ENCODE results near the gene AFDN.

AFDN gene

GRCh38 chr6:167798453-167798852 lies 28.3 kb upstream of the AFDN start:
- ATAC-seq (ENCODE audit: low read depth) = no peak
- Histone ChIP-seq H3K9me3 (ENCODE audit: severe bottlenecking) (no peaks in the 10 kb centered on the region), H3K36me3 (ENCODE audit: low read depth) (no peaks in the 10 kb centered on the region), H3K4me3 (ENCODE audit: severe bottlenecking) (no peak overlapping the region), H3K27ac (ENCODE audit: poor library complexity, severe bottlenecking) (no peak overlapping the region), H3K4me1 (ENCODE audit: insufficient read depth, poor library complexity, severe bottlenecking) (no peaks in the 10 kb centered on the region), H3K27me3 (ENCODE audit: insufficient read depth, poor library complexity, severe bottlenecking) (no peaks in the 10 kb centered on the region)
- DNase-seq (ENCODE audit: low spot score) = no peak
- no peak for TF ChIP-seq CTCF (IDR thresholded peaks at IDR 0.05; ENCODE audit: poor library complexity, severe bottlenecking)

GRCh38 chr6:167799033-167799821 lies 27.5 kb upstream of the AFDN start:
- Histone ChIP-seq H3K9me3 (ENCODE audit: severe bottlenecking) (no peaks in the 10 kb centered on the region), H3K27ac (ENCODE audit: poor library complexity, severe bottlenecking) (no peak overlapping the region), H3K27me3 (ENCODE audit: insufficient read depth, poor library complexity, severe bottlenecking) (no peaks in the 10 kb centered on the region), H3K4me1 (ENCODE audit: insufficient read depth, poor library complexity, severe bottlenecking) (no peaks in the 10 kb centered on the region), H3K4me3 (ENCODE audit: severe bottlenecking) (no peak overlapping the region), H3K36me3 (ENCODE audit: low read depth) (no peaks in the 10 kb centered on the region)
- DNase-seq (ENCODE audit: low spot score) (no peak), ATAC-seq (ENCODE audit: low read depth) (no peak)
- no peak for TF ChIP-seq CTCF (IDR thresholded peaks at IDR 0.05; ENCODE audit: poor library complexity, severe bottlenecking)

- no peaks in the 10 kb centered on the region for H3K4me1 ChIP-seq (ENCODE audit: insufficient read depth, poor library complexity, severe bottlenecking)
- H3K27me3 ChIP-seq (ENCODE audit: insufficient read depth, poor library complexity, severe bottlenecking) = no peaks in the 10 kb centered on the region
- ATAC-seq (ENCODE audit: low read depth) (no peak), DNase-seq (ENCODE audit: low spot score) (no peak)
- H3K27ac ChIP-seq (ENCODE audit: poor library complexity, severe bottlenecking) = no peak overlapping the region
- no peaks in the 10 kb centered on the region for H3K36me3 ChIP-seq (ENCODE audit: low read depth)
- no peak for TF ChIP-seq CTCF (IDR thresholded peaks at IDR 0.05; ENCODE audit: poor library complexity, severe bottlenecking)
- no peak overlapping the region for H3K4me3 ChIP-seq (ENCODE audit: severe bottlenecking)
- no peaks in the 10 kb centered on the region for H3K9me3 ChIP-seq (ENCODE audit: severe bottlenecking)
These were observed 26.2 kb upstream of the AFDN start for GRCh38 chr6:167800549-167800948.

- no peak for DNase-seq (ENCODE audit: low spot score)
- no peaks in the 10 kb centered on the region for H3K36me3 ChIP-seq (ENCODE audit: low read depth)
- no peak overlapping the region for H3K4me3 ChIP-seq (ENCODE audit: severe bottlenecking)
- H3K4me1 ChIP-seq (ENCODE audit: insufficient read depth, poor library complexity, severe bottlenecking) = no peaks in the 10 kb centered on the region
- no peak for ATAC-seq (ENCODE audit: low read depth)
- no peak overlapping the region for H3K27ac ChIP-seq (ENCODE audit: poor library complexity, severe bottlenecking)
- no peak for TF ChIP-seq CTCF (IDR thresholded peaks at IDR 0.05; ENCODE audit: poor library complexity, severe bottlenecking)
- no peaks in the 10 kb centered on the region for H3K27me3 ChIP-seq (ENCODE audit: insufficient read depth, poor library complexity, severe bottlenecking)
- no peaks in the 10 kb centered on the region for H3K9me3 ChIP-seq (ENCODE audit: severe bottlenecking)
These were observed 25.4 kb upstream of the AFDN start for GRCh38 chr6:167801263-167801662.

- ATAC-seq (ENCODE audit: low read depth) = no peak
- Histone ChIP-seq H3K27me3 (ENCODE audit: insufficient read depth, poor library complexity, severe bottlenecking) (no peaks in the 10 kb centered on the region), H3K36me3 (ENCODE audit: low read depth) (no peaks in the 10 kb centered on the region), H3K4me1 (ENCODE audit: insufficient read depth, poor library complexity, severe bottlenecking) (no peaks in the 10 kb centered on the region), H3K4me3 (ENCODE audit: severe bottlenecking) (no peak overlapping the region), H3K9me3 (ENCODE audit: severe bottlenecking) (no peaks in the 10 kb centered on the region), H3K27ac (ENCODE audit: poor library complexity, severe bottlenecking) (no peak overlapping the region)
- no peak for DNase-seq (ENCODE audit: low spot score)
- no peak for TF ChIP-seq CTCF (IDR thresholded peaks at IDR 0.05; ENCODE audit: poor library complexity, severe bottlenecking)
These were observed 24.4 kb upstream of the AFDN start for GRCh38 chr6:167802339-167802738.
